Natural killer cell (primary cell): Measurements from ENCODE around the gene GBF1. TPM values are rescaled to one million over a fixed set of nuclear protein-coding genes. Genes with fewer than 3 reads are reported as not detected.

ENCODE experiments used
- ATAC-seq, 3 donors: fragments of 150-1000 bp in 2 of 3; fragments of 200-7000 bp in 1 of 3; cut with Tn5 transposase; 1 replicate in 1 of 3; 2 replicates in 2 of 3; pipeline ENCODE4 v1.10.0; 2021; ENCODE audit warnings: mild to moderate bottlenecking in 2 of 3, moderate library complexity in 2 of 3
- DNase-seq, 2 donors: peaks; one replicate each; pipeline versions ENCODE4 v3.0.0 to v3.0.0-alpha.2; 2013 to 2021; ENCODE audit warnings: mixed read lengths in 1 of 2
- H3K27ac ChIP-seq: one replicate; pipeline ENCODE4 v1.5.1; 2013; ENCODE audit warnings: mild to moderate bottlenecking, low read length
- H3K27me3 ChIP-seq: one replicate; pipeline ENCODE4 v1.6.1; 2013; ENCODE audit warnings: low read length; ENCODE audit not compliant: control insufficient read depth, insufficient read depth
- H3K36me3 ChIP-seq: one replicate; pipeline ENCODE4 v1.6.1; 2013; ENCODE audit warnings: low read length; ENCODE audit not compliant: control insufficient read depth, insufficient read depth
- H3K4me1 ChIP-seq: one replicate; pipeline ENCODE4 v1.6.1; 2013; ENCODE audit warnings: low read length; ENCODE audit not compliant: control insufficient read depth, insufficient read depth
- H3K4me3 ChIP-seq: one replicate; pipeline ENCODE4 v1.5.1; 2013; ENCODE audit warnings: low read length
- H3K9me3 ChIP-seq: one replicate; pipeline ENCODE4 v1.6.1; 2013; ENCODE audit warnings: low read length; ENCODE audit not compliant: control insufficient read depth, insufficient read depth
- H3K27ac Mint-ChIP-seq, 2 donors: one replicate each; pipeline ENCODE4 v1.8.0; 2022; ENCODE audit warnings: mild to moderate bottlenecking in 2 of 2, mixed read lengths in 2 of 2, moderate library complexity in 1 of 2
- H3K27me3 Mint-ChIP-seq, 2 donors: one replicate each; pipeline ENCODE4 v1.8.0; 2022; ENCODE audit warnings: low read depth in 2 of 2, mixed read lengths in 2 of 2
- H3K36me3 Mint-ChIP-seq: one replicate; pipeline ENCODE4 v1.8.0; 2022; ENCODE audit warnings: mixed read lengths
- H3K4me1 Mint-ChIP-seq, 2 donors: one replicate each; pipeline ENCODE4 v1.8.0; 2022; ENCODE audit warnings: mixed read lengths in 2 of 2
- H3K4me3 Mint-ChIP-seq: one replicate; pipeline ENCODE4 v1.8.0; 2022; ENCODE audit warnings: mild to moderate bottlenecking, moderate library complexity, mixed read lengths
- H3K9me3 Mint-ChIP-seq, 2 donors: one replicate each; pipeline ENCODE4 v1.8.0; 2022; ENCODE audit warnings: mixed read lengths in 2 of 2
- WGBS: methylation state at CpG from one replicate; pipeline ENCODE4 v1.1.7; 2013; ENCODE audit warnings: missing lambda C conversion rate; ENCODE audit not compliant: insufficient coverage; 5-methylcytosine and 5-hydroxymethylcytosine counted together
- intact Hi-C: fragments of 100-400 bp; cut with micrococcal nuclease; formaldehyde crosslinking; loops from one replicate; pipeline ENCODE4 v1.14.2; 2022
- total RNA-seq, 4 donors: library from RNA; stranded (reverse); fragments of 120-200 nt in 1 of 4; gene quantifications; one replicate each; pipeline versions ENCODE4 v1.2.3 to v1.2.4, GENCODE V29; 2013 to 2022
- TF ChIP-seq, protein P1 (sequence below): fragments of 200-600 bp; IDR thresholded peaks from one replicate; pipeline ENCODE4 v1.8.0; 2022; ENCODE audit warnings: antibody characterized with exemption

The GBF1 gene
- total RNA-seq, 3 donors from 2014 or later (not counting 1 experiment from before 2014, with no cell fraction given): 48.2 to 52.5 (median 50.9) TPM

DNA sequence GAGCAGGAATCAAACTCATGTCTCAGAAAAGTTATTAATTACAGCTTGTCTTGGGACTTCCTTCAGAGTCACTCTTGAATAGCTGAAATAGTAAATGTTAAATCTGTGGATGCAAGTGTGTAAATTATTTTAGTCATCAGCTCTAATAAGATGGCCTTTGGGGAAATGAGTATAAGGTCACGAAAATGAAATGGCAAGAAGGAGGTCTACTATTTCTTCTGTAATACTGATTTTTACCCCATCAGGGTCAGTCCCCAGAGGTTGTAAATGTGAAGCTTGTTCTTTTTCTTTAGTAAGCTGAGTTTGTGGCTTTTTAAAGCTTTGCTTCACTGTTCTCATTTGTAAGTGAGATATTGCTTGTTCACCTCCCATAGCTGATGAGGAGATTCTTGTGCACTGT lies 63.9 kb downstream of the GBF1 start:
- WGBS: 100% methylated on average over 1 of the region's 1 CpG
- no peaks in the 10 kb centered on the region for H3K9me3 ChIP-seq
- no peak for DNase-seq
- Mint-ChIP-seq H3K36me3 (no peaks in the 10 kb centered on the region), H3K27me3 (no peaks in the 10 kb centered on the region), H3K4me3 (no peak overlapping the region), H3K4me1 (peaks cover 46 to 47% of the 10 kb centered on the region in 2 donors), H3K9me3 (no peaks in the 10 kb centered on the region), H3K27ac (no peak overlapping the region)
- no peaks in the 10 kb centered on the region for H3K4me1 ChIP-seq
- no peak for ATAC-seq
- TF ChIP-seq, protein P1, sequence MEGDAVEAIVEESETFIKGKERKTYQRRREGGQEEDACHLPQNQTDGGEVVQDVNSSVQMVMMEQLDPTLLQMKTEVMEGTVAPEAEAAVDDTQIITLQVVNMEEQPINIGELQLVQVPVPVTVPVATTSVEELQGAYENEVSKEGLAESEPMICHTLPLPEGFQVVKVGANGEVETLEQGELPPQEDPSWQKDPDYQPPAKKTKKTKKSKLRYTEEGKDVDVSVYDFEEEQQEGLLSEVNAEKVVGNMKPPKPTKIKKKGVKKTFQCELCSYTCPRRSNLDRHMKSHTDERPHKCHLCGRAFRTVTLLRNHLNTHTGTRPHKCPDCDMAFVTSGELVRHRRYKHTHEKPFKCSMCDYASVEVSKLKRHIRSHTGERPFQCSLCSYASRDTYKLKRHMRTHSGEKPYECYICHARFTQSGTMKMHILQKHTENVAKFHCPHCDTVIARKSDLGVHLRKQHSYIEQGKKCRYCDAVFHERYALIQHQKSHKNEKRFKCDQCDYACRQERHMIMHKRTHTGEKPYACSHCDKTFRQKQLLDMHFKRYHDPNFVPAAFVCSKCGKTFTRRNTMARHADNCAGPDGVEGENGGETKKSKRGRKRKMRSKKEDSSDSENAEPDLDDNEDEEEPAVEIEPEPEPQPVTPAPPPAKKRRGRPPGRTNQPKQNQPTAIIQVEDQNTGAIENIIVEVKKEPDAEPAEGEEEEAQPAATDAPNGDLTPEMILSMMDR: no peak
- H3K36me3 ChIP-seq: no peaks in the 10 kb centered on the region
- no peak overlapping the region for H3K27ac ChIP-seq
- no peak overlapping the region for H3K4me3 ChIP-seq
- no peaks in the 10 kb centered on the region for H3K27me3 ChIP-seq
- intact Hi-C loops: no loop called here

DNA sequence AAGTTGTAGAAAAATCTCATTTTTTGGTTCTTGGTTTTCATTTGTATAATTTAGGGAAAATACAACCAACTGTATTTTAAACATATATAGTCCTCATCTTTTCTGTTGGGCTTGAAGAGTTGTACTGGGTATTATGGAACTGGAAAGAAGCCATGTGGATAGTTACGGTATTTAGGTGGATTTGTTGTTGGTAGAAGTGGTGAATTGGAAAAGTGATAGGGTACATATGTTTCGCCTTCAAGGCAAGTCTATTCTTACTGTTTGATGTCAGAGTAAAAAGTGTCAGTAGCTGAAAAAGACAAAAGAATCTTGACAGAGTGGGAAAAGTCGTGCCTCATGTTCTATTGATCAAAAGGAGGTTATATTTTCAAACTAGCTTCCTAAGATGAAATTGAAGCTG lies 64.6 kb downstream of the GBF1 start:
- no peaks in the 10 kb centered on the region for H3K27me3 ChIP-seq
- no peaks in the 10 kb centered on the region for H3K9me3 Mint-ChIP-seq
- whole genome bisulfite sequencing: 97% methylated on average over 3 of the region's 3 CpGs
- intact Hi-C loops: no loop called here
- H3K4me1 ChIP-seq: no peaks in the 10 kb centered on the region
- H3K27me3 Mint-ChIP-seq: no peaks in the 10 kb centered on the region
- no peaks in the 10 kb centered on the region for H3K36me3 ChIP-seq
- no peak overlapping the region for H3K27ac Mint-ChIP-seq
- TF ChIP-seq, protein P1: no peak
- no peaks in the 10 kb centered on the region for H3K36me3 Mint-ChIP-seq
- H3K4me3 ChIP-seq: no peak overlapping the region
- H3K4me3 Mint-ChIP-seq: no peak overlapping the region
- no peaks in the 10 kb centered on the region for H3K9me3 ChIP-seq
- H3K4me1 Mint-ChIP-seq: peaks cover 53% of the 10 kb centered on the region in 2 donors
- no peak for DNase-seq
- no peak overlapping the region for H3K27ac ChIP-seq
- ATAC-seq: no peak

DNA sequence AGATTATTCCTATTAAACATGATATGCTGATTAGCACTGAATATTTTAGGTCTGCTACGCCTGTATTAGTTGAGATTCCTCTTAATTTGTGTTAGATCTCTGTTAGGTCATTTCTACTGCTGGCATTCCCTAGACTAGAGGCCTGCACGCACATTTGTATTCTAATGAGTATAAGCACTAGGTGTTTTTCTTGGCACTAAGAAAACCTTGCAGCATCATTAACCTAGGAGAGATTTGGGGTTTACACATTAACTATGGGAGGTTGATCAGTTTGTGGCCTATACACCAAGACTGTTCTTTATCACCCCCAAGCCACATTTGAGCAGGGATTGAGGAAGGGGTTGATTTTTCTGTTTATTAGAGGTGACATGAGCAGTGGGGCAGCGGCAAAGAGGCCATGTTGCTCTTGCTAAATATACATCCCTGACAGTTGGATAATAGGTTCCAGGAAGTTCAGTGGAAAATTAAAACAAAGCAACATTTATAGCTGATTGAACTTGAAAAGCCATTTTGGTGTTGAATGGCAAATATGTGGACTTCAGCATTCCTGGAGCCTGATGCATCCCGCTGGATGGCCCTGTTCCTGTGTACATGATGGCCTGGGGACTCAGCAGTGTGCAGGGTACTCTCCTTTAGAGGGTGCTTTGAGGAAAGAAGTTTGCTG lies 65.2 kb downstream of the GBF1 start:
- H3K9me3 ChIP-seq: no peaks in the 10 kb centered on the region
- no peak overlapping the region for H3K4me3 ChIP-seq
- ATAC-seq (no peak), DNase-seq (no peak)
- no peaks in the 10 kb centered on the region for H3K36me3 ChIP-seq
- TF ChIP-seq, protein P1: no peak
- no peaks in the 10 kb centered on the region for H3K4me1 ChIP-seq
- no peak overlapping the region for H3K27ac ChIP-seq
- H3K27ac Mint-ChIP-seq: no peak overlapping the region
- no peaks in the 10 kb centered on the region for H3K9me3 Mint-ChIP-seq
- peaks cover 53 to 54% of the 10 kb centered on the region in 2 donors for H3K4me1 Mint-ChIP-seq
- no peaks in the 10 kb centered on the region for H3K27me3 ChIP-seq
- 97% methylated on average over 4 of the region's 4 CpGs for WGBS
- intact Hi-C loops: no loop called here
- H3K4me3 Mint-ChIP-seq: no peak overlapping the region
- no peaks in the 10 kb centered on the region for H3K27me3 Mint-ChIP-seq
- no peaks in the 10 kb centered on the region for H3K36me3 Mint-ChIP-seq

DNA sequence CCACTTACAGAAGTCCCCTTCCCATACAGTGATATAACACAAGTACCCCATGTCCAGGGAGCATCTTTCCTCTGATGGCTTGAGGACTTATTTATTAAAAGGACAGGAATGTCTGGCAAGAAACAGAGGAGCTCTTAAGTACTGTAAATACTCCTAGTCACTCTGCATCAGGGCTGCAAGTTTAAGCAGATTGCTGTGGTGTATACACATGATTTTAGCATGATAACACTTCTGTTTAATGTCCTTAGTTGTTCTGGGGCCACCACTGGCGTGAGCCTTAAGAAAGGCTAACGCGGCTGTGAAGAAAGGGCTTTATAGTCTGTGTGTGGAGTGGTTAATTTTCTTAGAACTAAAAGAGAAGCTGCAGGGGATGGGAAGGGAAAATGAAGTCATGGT lies 65.7 kb downstream of the GBF1 start:
- TF ChIP-seq, protein P1: no peak
- Mint-ChIP-seq H3K36me3 (no peaks in the 10 kb centered on the region), H3K4me3 (no peak overlapping the region), H3K4me1 (peaks cover 53 to 54% of the 10 kb centered on the region in 2 donors), H3K27me3 (no peaks in the 10 kb centered on the region), H3K27ac (no peak overlapping the region), H3K9me3 (no peaks in the 10 kb centered on the region)
- Histone ChIP-seq H3K9me3 (no peaks in the 10 kb centered on the region), H3K27ac (no peak overlapping the region), H3K36me3 (no peaks in the 10 kb centered on the region), H3K4me1 (no peaks in the 10 kb centered on the region), H3K4me3 (no peak overlapping the region), H3K27me3 (no peaks in the 10 kb centered on the region)
- DNase-seq: no peak
- no peak for ATAC-seq
- intact Hi-C loops: no loop called here
- 79% methylated on average over 3 of the region's 3 CpGs for WGBS
